Measurements from ENCODE around the gene ZNF827. TPM values are rescaled to one million over a fixed set of nuclear protein-coding genes. Genes with fewer than 3 reads are reported as not detected.

Gene ZNF827, protein sequence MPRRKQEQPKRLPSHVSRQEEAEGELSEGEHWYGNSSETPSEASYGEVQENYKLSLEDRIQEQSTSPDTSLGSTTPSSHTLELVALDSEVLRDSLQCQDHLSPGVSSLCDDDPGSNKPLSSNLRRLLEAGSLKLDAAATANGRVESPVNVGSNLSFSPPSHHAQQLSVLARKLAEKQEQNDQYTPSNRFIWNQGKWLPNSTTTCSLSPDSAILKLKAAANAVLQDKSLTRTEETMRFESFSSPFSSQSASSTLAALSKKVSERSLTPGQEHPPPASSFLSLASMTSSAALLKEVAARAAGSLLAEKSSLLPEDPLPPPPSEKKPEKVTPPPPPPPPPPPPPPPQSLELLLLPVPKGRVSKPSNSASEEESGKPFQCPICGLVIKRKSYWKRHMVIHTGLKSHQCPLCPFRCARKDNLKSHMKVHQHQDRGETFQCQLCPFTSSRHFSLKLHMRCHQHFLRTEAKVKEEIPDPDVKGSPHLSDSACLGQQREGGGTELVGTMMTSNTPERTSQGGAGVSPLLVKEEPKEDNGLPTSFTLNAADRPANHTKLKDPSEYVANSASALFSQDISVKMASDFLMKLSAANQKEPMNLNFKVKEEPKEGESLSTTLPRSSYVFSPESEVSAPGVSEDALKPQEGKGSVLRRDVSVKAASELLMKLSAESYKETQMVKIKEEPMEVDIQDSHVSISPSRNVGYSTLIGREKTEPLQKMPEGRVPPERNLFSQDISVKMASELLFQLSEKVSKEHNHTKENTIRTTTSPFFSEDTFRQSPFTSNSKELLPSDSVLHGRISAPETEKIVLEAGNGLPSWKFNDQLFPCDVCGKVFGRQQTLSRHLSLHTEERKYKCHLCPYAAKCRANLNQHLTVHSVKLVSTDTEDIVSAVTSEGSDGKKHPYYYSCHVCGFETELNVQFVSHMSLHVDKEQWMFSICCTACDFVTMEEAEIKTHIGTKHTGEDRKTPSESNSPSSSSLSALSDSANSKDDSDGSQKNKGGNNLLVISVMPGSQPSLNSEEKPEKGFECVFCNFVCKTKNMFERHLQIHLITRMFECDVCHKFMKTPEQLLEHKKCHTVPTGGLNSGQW
- total RNA-seq (10 to 100 TPM; 15.9 to 31.6 (median 19.9) TPM), polyA plus RNA-seq (1 to 10 TPM; 3.3 to 5.3 (median 4.6) TPM)
- long read RNA-seq, donor 1, result 0 reads
- long read RNA-seq, donor 2, result 0 reads

DNA sequence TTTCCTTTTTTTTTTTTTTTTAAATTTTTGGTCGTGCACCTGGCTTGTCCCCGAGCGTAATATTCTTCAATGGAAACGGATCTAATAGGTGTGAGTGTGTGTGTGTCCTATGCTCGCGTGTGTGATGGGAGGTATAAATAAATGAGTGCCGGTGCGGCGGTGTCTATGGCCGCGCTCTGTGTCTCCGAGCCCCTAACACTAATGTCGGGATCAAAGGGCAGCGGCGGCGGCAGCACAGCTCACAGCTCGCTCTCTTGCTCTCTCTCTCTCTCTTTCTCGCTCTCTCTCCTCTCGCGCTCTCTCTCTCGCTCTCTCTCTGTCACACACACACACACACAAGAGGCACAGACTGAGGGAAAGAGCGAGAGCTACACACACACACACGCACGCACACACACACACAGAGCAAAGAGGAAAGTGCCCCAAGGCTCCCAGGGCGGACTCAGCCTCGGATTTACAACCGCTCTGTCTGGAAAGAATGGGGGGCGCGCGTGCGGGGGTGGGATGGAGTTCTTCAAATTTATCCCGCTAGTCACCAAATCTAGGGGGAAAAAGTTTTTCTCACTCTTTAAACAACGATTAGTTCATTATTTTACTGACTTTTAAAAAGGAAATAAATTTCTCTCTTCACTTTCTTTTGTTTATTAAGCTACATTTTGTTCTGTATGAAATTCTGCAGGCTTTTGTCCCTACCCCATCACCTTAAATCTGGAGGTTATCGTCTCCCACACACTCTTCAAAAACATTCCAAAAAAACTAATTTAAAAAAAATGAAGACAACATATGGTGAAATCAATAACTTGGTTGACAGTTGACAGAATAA, at the start of gene ZNF827:
TSS of gene ZNF827 (minus strand) at position 206 of the 823 bp plus-strand sequence. CDS start 416 bp downstream, outside the sequence.
- peak; percentile 90 for DNase-seq
- H3K9me3 ChIP-seq, result no peaks in the 10 kb centered on the region
- intact Hi-C loops (cut with DNase I; ENCODE audit: low total_unique reads), result no loop called here
- peaks cover 4 to 45% (median 17%) of the 10 kb centered on the region in 6 donors for H3K4me1 ChIP-seq
- WGBS, 5 donors, result 3 to 5% (median 4%) methylated on average over 34 of the region's 34 CpGs
- H3K4me3 ChIP-seq, result peak within 1 kb of the TSS; percentile 68 to 85 (median 78)
- no peaks in the 10 kb centered on the region for H3K36me3 ChIP-seq
- H3K27me3 ChIP-seq (replicated peaks in 1 of 7), result peaks cover 0 to 21% (median 0%) of the 10 kb centered on the region in 7 donors
- TF ChIP-seq, protein P1, sequence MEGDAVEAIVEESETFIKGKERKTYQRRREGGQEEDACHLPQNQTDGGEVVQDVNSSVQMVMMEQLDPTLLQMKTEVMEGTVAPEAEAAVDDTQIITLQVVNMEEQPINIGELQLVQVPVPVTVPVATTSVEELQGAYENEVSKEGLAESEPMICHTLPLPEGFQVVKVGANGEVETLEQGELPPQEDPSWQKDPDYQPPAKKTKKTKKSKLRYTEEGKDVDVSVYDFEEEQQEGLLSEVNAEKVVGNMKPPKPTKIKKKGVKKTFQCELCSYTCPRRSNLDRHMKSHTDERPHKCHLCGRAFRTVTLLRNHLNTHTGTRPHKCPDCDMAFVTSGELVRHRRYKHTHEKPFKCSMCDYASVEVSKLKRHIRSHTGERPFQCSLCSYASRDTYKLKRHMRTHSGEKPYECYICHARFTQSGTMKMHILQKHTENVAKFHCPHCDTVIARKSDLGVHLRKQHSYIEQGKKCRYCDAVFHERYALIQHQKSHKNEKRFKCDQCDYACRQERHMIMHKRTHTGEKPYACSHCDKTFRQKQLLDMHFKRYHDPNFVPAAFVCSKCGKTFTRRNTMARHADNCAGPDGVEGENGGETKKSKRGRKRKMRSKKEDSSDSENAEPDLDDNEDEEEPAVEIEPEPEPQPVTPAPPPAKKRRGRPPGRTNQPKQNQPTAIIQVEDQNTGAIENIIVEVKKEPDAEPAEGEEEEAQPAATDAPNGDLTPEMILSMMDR (IDR thresholded peaks at IDR 0.05 in 8 of 11, conservative IDR thresholded peaks at IDR 0.05 in 3 of 11), result peak in 2 of 11 experiments; percentile 12 to 35
- TF ChIP-seq POLR2A (IDR thresholded peaks at IDR 0.05) (peak in 1 of 3 donors; percentile 9), POLR2AphosphoS5 (IDR thresholded peaks at IDR 0.05) (peak; percentile 57 to 66 (median 58))
- H3K27ac ChIP-seq, result peak within 1 kb of the TSS; percentile 51 to 94 (median 89)

DNA sequence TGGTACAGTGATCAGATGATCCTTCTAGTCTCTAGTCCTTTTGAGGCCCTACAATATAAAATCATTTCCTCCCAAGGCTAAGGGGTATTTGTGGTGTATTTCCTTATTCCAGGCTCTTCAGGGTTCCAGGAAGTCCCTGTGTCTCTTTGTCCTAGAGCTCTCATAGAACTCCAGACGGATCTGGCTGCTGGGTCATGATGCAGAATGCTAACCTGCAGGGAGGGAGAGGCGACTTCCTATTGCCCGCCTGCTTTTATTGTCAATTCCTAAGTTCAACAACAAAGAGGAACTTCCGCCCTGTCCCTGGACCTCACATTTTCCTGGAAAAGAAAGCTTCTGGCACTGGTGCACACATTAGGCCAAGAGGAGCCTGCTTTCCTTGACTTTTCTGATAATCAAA, 45.9 kb upstream of the ZNF827 start:
- Histone ChIP-seq H3K36me3 (no peaks in the 10 kb centered on the region), H3K9me3 (no peaks in the 10 kb centered on the region), H3K27ac (no peak overlapping the region), H3K4me3 (no peak overlapping the region), H3K4me1 (no peaks in the 10 kb centered on the region), H3K27me3 (replicated peaks in 1 of 7) (no peaks in the 10 kb centered on the region)
- TF ChIP-seq, protein P1 (IDR thresholded peaks at IDR 0.05 in 8 of 11, conservative IDR thresholded peaks at IDR 0.05 in 3 of 11), result no peak
- TF ChIP-seq POLR2A (IDR thresholded peaks at IDR 0.05) (no peak), POLR2AphosphoS5 (IDR thresholded peaks at IDR 0.05) (no peak)
- DNase-seq, result no peak
- 66 to 90% (median 76%) methylated on average over 4 of the region's 4 CpGs for WGBS, 5 donors
- intact Hi-C loops (cut with DNase I; ENCODE audit: low total_unique reads), result no loop called here

DNA sequence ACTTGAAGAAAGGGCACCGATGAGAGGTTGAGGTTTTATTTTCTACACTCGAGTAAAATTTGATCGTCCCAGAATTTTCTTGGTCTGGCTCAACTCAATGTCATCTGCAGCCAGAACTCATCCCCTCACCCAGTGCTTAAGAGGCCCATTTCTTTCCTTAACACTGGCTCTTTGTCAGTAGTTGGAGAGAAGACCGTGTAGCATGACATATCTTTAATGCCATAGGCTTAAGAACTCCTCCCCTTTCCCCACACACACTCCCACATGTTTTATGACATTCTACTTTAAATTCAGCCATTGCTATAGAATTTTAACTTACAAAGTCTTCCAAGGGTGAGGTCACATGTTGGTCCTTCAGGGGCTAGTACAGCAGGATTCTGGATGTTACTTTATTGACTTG, 44.2 kb upstream of the ZNF827 start:
- Histone ChIP-seq H3K27me3 (replicated peaks in 1 of 7) (no peaks in the 10 kb centered on the region), H3K27ac (no peak overlapping the region), H3K36me3 (no peaks in the 10 kb centered on the region), H3K4me3 (no peak overlapping the region), H3K4me1 (no peaks in the 10 kb centered on the region), H3K9me3 (no peaks in the 10 kb centered on the region)
- DNase-seq, result no peak
- intact Hi-C loops (cut with DNase I; ENCODE audit: low total_unique reads), result no loop called here
- WGBS, 5 donors, result 81 to 91% (median 85%) methylated on average over 4 of the region's 4 CpGs
- no peak for TF ChIP-seq POLR2AphosphoS5 (IDR thresholded peaks at IDR 0.05)
- no peak for TF ChIP-seq POLR2A (IDR thresholded peaks at IDR 0.05)

DNA sequence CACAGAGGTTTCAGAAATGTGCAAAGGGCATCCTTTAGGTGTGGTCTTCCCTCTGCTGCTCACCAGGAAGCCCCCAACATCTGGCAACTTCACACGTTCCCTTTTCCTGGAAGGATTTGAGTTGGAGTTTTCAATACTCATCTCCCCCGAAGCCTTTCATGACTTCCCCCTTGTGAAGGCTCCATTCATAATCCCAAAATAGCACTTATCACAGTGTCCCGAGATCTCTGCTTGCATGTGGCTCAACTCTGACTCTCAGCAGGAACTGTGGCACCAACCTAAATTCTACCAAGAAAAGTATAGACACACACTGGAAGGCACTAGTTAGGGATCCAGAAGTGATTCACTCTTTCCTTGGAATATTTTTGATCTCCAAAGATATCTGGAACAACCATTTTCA, 40.5 kb upstream of the ZNF827 start:
- no peak overlapping the region for H3K4me3 ChIP-seq
- no peaks in the 10 kb centered on the region for H3K27me3 ChIP-seq (replicated peaks in 1 of 7)
- H3K4me1 ChIP-seq, result no peaks in the 10 kb centered on the region
- WGBS, 5 donors, result 50 to 82% (median 62%) methylated on average over 3 of the region's 3 CpGs
- no peaks in the 10 kb centered on the region for H3K9me3 ChIP-seq
- no peak for DNase-seq
- TF ChIP-seq POLR2AphosphoS5 (IDR thresholded peaks at IDR 0.05), result no peak
- no peak for TF ChIP-seq POLR2A (IDR thresholded peaks at IDR 0.05)
- TF ChIP-seq, protein P1 (IDR thresholded peaks at IDR 0.05 in 8 of 11, conservative IDR thresholded peaks at IDR 0.05 in 3 of 11), result no peak
- no peak overlapping the region for H3K27ac ChIP-seq
- intact Hi-C loops (cut with DNase I; ENCODE audit: low total_unique reads), result no loop called here
- no peaks in the 10 kb centered on the region for H3K36me3 ChIP-seq

Measured in spleen (tissue), 13 donors.